Muscle layer of duodenum (tissue), 2 donors: ENCODE results near the gene DYSF.

Experiments used
- H3K27ac ChIP-seq: one replicate; pipeline ENCODE4 v1.7.0; 2013; ENCODE audit warnings: mild to moderate bottlenecking, low read length
- H3K27me3 ChIP-seq: one replicate; pipeline ENCODE4 v1.7.0; 2013; ENCODE audit warnings: low read depth, mild to moderate bottlenecking, control low read depth, low read length
- H3K36me3 ChIP-seq, 2 donors: one replicate each; pipeline ENCODE4 v1.7.0; 2013; ENCODE audit warnings: low read length in 2 of 2, control low read depth in 1 of 2, mild to moderate bottlenecking in 1 of 2; ENCODE audit not compliant: insufficient read depth in 2 of 2, control insufficient read depth in 1 of 2
- H3K4me1 ChIP-seq, 2 donors: one replicate each; pipeline ENCODE4 v1.7.0; 2013; ENCODE audit warnings: low read length in 2 of 2, mild to moderate bottlenecking in 2 of 2, control low read depth in 1 of 2, moderate library complexity in 1 of 2; ENCODE audit not compliant: insufficient read depth in 2 of 2, control insufficient read depth in 1 of 2
- H3K4me3 ChIP-seq, 2 donors: one replicate each; pipeline ENCODE4 v1.7.0; 2013; ENCODE audit warnings: low read length in 2 of 2, low read depth in 1 of 2, mild to moderate bottlenecking in 1 of 2
- H3K9me3 ChIP-seq, 2 donors: one replicate each; pipeline ENCODE4 v1.7.0; 2013; ENCODE audit warnings: low read length in 2 of 2, control low read depth in 1 of 2, mild to moderate bottlenecking in 1 of 2; ENCODE audit not compliant: control insufficient read depth in 1 of 2
- donor health status: healthy.

Gene DYSF

DNA sequence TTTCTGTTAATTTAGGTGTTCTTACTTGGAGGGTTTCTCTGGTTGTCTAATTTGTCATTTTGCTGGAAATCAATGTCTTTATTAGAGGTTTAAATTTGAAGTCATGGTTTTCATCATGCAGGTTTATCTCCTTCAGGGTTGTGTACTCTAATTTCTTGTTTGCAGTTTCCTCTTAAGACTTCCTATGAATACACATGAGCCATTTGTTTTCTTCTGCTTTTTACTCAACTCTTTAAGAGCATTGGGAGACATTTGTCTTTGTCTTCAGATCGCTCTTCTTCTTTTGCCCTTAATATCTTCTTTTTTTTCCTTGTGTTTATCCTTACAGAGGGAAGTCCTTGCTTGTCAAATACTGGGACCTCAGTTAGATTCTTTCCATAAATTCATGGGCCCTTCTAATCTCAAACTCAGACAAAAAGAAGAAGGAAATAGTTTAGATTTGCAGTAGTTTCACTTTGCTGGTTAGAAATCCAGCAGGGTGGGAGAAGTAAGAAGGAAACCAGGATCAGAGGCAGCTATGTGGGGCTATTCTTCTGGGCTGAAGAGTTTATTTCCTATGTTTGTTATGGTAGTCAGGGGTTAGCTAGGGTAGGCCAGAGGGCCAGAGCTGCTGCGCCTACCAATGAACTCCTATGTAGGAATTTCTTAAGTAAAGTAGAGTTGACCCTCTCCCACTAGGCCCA, 176.6 kb downstream of the DYSF start:
- Histone ChIP-seq H3K4me3 (no peak overlapping the region), H3K4me1 (peaks cover 0 to 4% of the 10 kb centered on the region in 2 donors), H3K9me3 (no peaks in the 10 kb centered on the region), H3K27me3 (no peaks in the 10 kb centered on the region), H3K27ac (no peak overlapping the region), H3K36me3 (no peaks in the 10 kb centered on the region)

DNA sequence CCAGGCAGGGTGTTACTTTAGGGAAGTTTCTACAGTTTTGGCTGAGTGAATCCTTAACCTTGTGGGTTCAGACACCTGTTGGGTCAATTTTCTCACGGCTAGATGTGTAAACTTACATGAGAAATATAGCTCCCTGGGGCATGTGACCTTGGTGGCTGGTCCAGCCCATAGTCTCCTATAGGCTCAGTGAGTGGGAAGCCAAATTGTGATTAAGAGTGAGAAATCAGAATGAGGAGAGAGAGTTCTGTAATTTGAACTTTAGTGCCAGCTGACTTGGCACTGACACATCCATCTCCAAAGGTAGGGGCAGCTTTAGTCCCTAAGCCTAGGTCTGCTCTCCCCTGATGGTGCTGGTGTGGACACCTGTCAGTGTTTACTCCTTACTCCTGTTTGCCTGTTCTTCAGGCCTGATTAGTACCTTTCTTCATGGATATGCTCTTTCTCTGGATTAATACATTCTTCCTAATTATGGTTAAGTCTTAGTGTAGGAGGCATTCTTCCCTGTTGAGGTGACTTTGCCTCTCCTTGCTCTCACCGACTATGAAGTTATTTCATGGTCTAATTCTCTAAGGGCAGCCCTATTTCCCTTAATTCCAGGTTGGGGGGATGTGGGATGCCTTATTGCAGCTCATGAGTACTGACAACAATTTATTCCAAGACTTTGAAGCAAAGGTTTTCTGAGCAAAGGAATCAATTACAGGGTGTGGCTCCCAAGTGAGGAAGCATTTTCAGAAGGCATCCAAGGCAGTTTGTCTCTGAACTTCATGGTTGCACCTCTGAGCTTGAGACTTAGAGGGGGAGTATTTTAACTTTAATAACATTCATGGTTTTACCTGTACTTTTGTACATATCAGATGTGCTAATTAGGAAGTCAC, 177.3 kb downstream of the DYSF start:
- no peaks in the 10 kb centered on the region for H3K36me3 ChIP-seq
- H3K27me3 ChIP-seq, result no peaks in the 10 kb centered on the region
- H3K4me1 ChIP-seq, result peaks cover 0 to 4% of the 10 kb centered on the region in 2 donors
- no peak overlapping the region for H3K4me3 ChIP-seq
- H3K27ac ChIP-seq, result no peak overlapping the region
- H3K9me3 ChIP-seq, result no peaks in the 10 kb centered on the region

DNA sequence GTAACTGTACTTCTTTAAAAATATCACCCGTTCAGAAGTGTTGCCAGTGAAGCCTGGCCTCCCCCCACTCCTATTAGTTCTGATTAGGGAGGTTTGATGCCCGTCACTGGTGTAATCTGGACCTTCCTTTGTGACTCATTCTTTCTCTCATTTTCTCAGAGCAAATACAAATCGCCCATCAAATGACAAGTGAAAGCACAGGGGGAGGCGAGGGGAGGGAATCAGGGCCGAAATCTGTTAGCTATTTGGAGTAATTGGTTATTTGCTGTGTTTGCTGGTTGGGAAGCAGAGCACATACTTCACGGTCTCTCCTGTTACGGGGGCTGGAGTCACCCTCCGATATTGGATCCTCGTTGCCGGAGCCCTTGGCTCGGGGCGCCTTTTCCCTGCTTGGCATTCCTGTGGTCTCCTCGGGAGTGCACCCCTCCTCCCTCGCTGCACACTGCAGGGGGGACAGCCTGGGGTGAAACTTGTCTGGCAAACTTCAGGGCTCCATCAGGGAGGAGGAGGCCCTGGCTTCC, 178.1 kb downstream of the DYSF start:
- H3K36me3 ChIP-seq, result no peaks in the 10 kb centered on the region
- H3K4me1 ChIP-seq, result peaks cover 0 to 4% of the 10 kb centered on the region in 2 donors
- H3K4me3 ChIP-seq, result no peak overlapping the region
- H3K9me3 ChIP-seq, result no peaks in the 10 kb centered on the region
- H3K27ac ChIP-seq, result no peak overlapping the region
- no peaks in the 10 kb centered on the region for H3K27me3 ChIP-seq

DNA sequence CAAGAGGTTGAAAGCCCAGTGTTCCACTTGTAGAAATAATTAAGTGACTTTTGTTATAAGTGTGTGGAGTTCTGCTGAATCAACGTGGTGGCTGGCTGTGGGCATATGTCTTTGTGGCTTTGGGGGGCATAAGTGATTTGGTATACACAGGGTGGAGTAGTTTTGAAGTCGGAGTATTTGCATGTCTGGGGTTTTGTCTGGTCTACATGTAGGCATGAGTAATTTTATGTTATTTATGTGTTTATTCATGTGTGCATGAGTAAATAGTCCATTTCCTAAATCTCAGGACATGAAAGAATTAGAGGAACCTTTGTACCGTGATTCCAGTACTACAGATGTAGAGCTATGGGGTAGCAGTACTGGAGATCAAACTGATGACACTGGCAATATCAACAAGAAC, 179.7 kb downstream of the DYSF start:
- peaks cover 0 to 4% of the 10 kb centered on the region in 2 donors for H3K4me1 ChIP-seq
- no peak overlapping the region for H3K27ac ChIP-seq
- H3K9me3 ChIP-seq, result no peaks in the 10 kb centered on the region
- no peaks in the 10 kb centered on the region for H3K27me3 ChIP-seq
- H3K4me3 ChIP-seq, result no peak overlapping the region
- H3K36me3 ChIP-seq, result no peaks in the 10 kb centered on the region

DNA sequence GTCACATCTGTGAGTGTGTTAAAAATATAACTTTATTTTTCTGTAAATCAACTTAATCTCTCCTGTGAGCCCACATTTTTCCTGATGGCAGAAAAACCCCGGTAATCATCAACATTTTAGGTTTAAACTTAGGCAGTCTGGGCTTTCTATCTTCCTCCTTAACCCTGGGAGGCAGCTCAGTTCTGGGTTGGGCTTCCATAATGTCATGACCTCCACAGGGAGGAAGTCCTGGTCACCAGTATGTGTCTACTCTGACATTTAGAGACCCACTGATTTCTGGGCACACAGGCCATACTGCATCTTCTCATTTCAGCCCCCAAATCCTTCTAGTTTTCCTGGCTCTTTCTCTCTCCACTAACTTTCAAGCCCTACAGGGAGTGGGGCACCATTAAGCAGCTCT, 181.2 kb downstream of the DYSF start:
- Histone ChIP-seq H3K9me3 (no peaks in the 10 kb centered on the region), H3K4me1 (peaks cover 0 to 4% of the 10 kb centered on the region in 2 donors), H3K27me3 (no peaks in the 10 kb centered on the region), H3K27ac (no peak overlapping the region), H3K36me3 (no peaks in the 10 kb centered on the region), H3K4me3 (no peak overlapping the region)

DNA sequence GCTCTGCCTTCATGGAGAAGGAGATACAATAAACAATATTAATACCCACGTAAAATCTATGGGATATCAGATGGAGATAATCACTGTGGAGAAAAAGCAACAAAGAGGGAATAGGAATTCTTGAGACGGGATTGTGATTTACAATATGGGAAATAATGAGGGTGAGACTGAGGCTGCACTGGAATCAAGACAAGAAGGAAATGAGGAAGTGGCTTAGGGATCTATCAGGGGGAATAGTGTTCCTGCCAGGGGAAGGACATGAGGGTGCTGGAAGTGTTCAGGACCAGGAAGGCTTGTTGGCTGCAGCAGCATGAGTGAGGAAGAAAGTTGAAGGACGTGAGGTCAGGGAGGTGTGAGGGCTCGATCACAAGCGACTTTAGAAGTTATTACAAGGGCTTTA, 182.4 kb downstream of the DYSF start:
- H3K9me3 ChIP-seq, result no peaks in the 10 kb centered on the region
- H3K27ac ChIP-seq, result no peak overlapping the region
- H3K36me3 ChIP-seq, result no peaks in the 10 kb centered on the region
- no peaks in the 10 kb centered on the region for H3K27me3 ChIP-seq
- H3K4me1 ChIP-seq, result no peaks in the 10 kb centered on the region
- H3K4me3 ChIP-seq, result no peak overlapping the region

DNA sequence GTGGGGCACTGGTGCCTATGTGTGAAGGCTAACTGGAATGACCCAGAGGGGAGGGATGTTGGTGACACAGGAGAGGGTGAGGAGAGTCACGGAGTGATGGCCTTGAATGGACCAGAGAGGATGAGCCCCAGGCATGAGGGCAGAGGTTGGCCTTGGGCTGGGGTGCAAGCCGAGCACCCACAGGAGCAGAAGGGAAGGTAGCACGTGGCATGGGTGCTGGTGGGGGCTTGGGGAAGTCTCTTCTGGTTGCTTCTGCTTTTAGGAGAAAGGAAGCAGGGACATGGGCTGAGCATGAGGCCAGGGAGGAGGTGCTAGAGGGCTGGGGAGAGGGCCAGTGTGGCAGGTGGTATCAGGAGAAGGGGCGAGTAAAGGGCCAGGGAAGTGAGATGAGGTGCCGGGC, 183.8 kb downstream of the DYSF start:
- no peaks in the 10 kb centered on the region for H3K9me3 ChIP-seq
- no peak overlapping the region for H3K4me3 ChIP-seq

DNA sequence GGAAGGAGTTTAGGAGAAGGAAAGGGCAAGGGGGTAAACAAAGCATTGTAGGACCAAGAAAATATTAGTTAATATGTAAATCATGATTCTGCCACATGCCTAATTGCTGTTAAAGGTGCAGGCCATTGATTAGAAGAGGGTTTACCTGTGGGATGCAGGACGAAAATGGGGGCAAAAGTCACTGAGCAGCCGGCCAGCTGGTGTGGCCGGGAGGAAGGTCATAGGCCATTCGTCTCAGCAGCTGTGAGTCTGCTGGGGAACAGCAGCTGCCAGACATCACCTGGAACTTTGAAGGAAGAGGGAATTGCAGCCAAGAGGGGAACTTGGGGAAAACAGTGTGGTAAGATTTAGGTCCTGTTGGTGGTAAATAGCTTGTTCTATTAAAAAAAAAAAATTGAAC, 184.4 kb downstream of the DYSF start:
- Histone ChIP-seq H3K4me1 (no peaks in the 10 kb centered on the region), H3K36me3 (no peaks in the 10 kb centered on the region), H3K9me3 (no peaks in the 10 kb centered on the region), H3K27me3 (no peaks in the 10 kb centered on the region), H3K4me3 (no peak overlapping the region), H3K27ac (no peak overlapping the region)

More for the DNA sequence above, 183.8 kb downstream of the DYSF start:
- H3K4me1 ChIP-seq, result no peaks in the 10 kb centered on the region
- no peaks in the 10 kb centered on the region for H3K27me3 ChIP-seq
- no peaks in the 10 kb centered on the region for H3K36me3 ChIP-seq
- H3K27ac ChIP-seq, result no peak overlapping the region

DNA sequence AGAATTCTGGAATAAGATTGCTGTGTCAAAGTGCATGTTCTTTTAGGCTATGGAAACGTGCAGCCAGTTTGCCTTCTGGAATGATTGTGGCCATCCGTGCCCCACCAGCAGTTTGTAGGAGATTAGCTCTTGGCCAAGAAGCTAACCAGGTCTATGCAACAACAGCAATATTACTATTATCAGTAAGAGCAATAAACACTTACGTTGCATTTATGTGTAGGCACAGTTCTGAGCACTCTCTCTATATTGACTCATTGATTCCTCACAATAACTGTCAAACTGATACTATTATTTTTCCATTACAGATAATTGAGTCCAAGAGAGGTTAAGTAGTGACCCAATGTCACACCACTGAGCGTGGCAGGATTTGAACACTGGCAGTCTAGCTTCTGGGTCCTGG, 186.4 kb downstream of the DYSF start:
- H3K36me3 ChIP-seq, result no peaks in the 10 kb centered on the region
- no peak overlapping the region for H3K27ac ChIP-seq
- H3K4me3 ChIP-seq, result no peak overlapping the region
- H3K4me1 ChIP-seq, result no peaks in the 10 kb centered on the region
- no peaks in the 10 kb centered on the region for H3K27me3 ChIP-seq
- H3K9me3 ChIP-seq, result no peaks in the 10 kb centered on the region

DNA sequence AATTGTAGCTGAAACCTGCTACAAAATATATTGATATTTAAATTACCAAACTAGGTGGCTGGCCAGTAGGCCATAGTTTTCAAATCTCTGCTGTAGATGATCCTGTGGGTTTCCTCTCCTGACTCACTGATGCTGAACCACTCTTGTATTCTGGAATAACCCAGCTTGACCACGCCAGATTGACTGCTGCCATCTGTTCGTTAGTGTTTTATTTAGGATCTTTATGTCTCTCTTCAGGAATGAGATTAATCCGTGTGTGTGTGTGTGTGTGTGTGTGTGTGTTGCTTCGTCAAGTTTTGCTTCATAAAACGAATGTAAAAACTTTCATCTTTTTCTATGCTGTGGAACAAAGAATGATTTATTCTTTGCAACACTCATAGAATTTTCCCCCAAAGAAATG, 187.1 kb downstream of the DYSF start:
- H3K36me3 ChIP-seq, result no peaks in the 10 kb centered on the region
- no peaks in the 10 kb centered on the region for H3K9me3 ChIP-seq
- H3K4me3 ChIP-seq, result no peak overlapping the region
- H3K4me1 ChIP-seq, result no peaks in the 10 kb centered on the region
- H3K27ac ChIP-seq, result no peak overlapping the region
- no peaks in the 10 kb centered on the region for H3K27me3 ChIP-seq

DNA sequence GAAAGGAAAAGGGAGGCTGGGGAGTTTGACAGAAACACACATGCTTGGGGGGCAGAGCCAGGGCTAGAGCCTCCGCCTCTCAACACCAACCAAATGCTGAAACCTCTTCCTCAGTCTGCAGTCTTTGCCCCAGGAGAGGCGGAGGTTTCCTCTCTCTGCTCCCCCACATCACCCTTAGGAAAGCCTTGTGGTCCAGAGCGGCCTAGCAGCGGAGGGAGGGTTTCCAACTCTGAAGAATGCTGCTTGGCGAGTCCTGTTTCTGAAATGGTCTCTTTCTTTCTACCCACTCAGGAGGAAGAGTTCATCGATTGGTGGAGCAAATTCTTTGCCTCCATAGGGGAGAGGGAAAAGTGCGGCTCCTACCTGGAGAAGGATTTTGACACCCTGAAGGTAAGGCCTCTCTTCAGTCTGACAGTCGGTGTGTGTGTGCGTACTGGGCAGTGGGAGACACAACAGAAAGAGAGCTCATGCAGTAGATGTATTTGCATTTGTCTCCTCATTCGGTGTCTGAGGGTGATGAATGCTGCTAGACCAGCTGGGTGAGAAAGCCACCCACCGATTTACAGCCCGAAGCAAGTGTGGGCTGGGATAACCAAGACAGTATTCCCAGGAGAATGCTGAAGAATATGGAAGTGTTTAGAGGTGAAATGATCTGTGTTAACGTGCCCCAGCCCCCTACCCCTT, 190.5 kb downstream of the DYSF start:
- H3K4me1 ChIP-seq, result no peaks in the 10 kb centered on the region

More for the DNA sequence above, 190.5 kb downstream of the DYSF start:
- Histone ChIP-seq H3K27me3 (no peaks in the 10 kb centered on the region), H3K4me3 (no peak overlapping the region), H3K9me3 (no peaks in the 10 kb centered on the region), H3K36me3 (no peaks in the 10 kb centered on the region), H3K27ac (no peak overlapping the region)
